ENCODE results near the gene CNKSR1. TPM values are rescaled to one million over a fixed set of nuclear protein-coding genes. Genes with fewer than 3 reads are reported as not detected.

CNKSR1 gene
- total RNA-seq, 1 experiment from 2014 or later, result 35.5 TPM

- intact Hi-C loops (cut with micrococcal nuclease), result no loop called here
- no TSS peak for BruUV-seq (replicated peaks)
- H3K27me3 Mint-ChIP-seq (ENCODE audit: insufficient read depth, unreplicated experiment), result peaks cover 18% of the 10 kb centered on the region
- H3K27ac Mint-ChIP-seq (ENCODE audit: low read depth, unreplicated experiment), result no peak overlapping the region
- ChIA-PET CTCF (interaction anchor here (0.8 kb wide), 1 partner anchor 78 kb away, joined by 3 read pairs; no protein-coding TSS in a partner anchor), POLR2A (no interaction called here)
- no peak for TF ChIP-seq CTCF (IDR thresholded peaks at IDR 0.05; ENCODE audit: unreplicated experiment)
- H3K9me3 Mint-ChIP-seq (ENCODE audit: unreplicated experiment), result no peaks in the 10 kb centered on the region
- H3K4me3 Mint-ChIP-seq (ENCODE audit: unreplicated experiment), result no peak overlapping the region
- no peaks in the 10 kb centered on the region for H3K4me1 Mint-ChIP-seq (ENCODE audit: insufficient read depth, unreplicated experiment)
- no peak for DNase-seq (ENCODE audit: unreplicated experiment)
- no peaks in the 10 kb centered on the region for H3K36me3 Mint-ChIP-seq (ENCODE audit: insufficient read depth, unreplicated experiment)
These were observed 20.5 kb downstream of the CNKSR1 start for GRCh38 chr1:26197813-26198212.

GRCh38 chr1:26200413-26200812 is 23.1 kb downstream of the CNKSR1 start:
- Mint-ChIP-seq H3K4me3 (ENCODE audit: unreplicated experiment) (no peak overlapping the region), H3K36me3 (ENCODE audit: insufficient read depth, unreplicated experiment) (no peaks in the 10 kb centered on the region), H3K27ac (ENCODE audit: low read depth, unreplicated experiment) (no peak overlapping the region), H3K27me3 (ENCODE audit: insufficient read depth, unreplicated experiment) (peaks cover 13% of the 10 kb centered on the region), H3K4me1 (ENCODE audit: insufficient read depth, unreplicated experiment) (no peaks in the 10 kb centered on the region), H3K9me3 (ENCODE audit: unreplicated experiment) (no peaks in the 10 kb centered on the region)
- POLR2A ChIA-PET, result no interaction called here
- no peak for DNase-seq (ENCODE audit: unreplicated experiment)
- TF ChIP-seq CTCF (IDR thresholded peaks at IDR 0.05; ENCODE audit: unreplicated experiment), result no peak
- intact Hi-C loops (cut with micrococcal nuclease), result no loop called here
- no TSS peak for BruUV-seq (replicated peaks)
- CTCF ChIA-PET, result interaction anchor here (0.6 kb wide), 1 partner anchor 22 kb away, joined by 3 read pairs; no protein-coding TSS in a partner anchor

GRCh38 chr1:26203642-26204318 is 26.5 kb downstream of the CNKSR1 start:
- ChIA-PET CTCF (interaction anchor here (0.5 to 1.3 kb wide), 4 partner anchors 15 to 234 kb away, joined by 3 read pairs; partner anchors contain the start of gene CNKSR1), POLR2A (interaction anchor here (0.6 kb wide), 2 partner anchors 34 to 585 kb away, joined by 3 read pairs; partner anchors contain the start of gene ZNF593)
- no peak for TF ChIP-seq CTCF (IDR thresholded peaks at IDR 0.05; ENCODE audit: unreplicated experiment)
- intact Hi-C loops (cut with micrococcal nuclease), result no loop called here
- Mint-ChIP-seq H3K36me3 (ENCODE audit: insufficient read depth, unreplicated experiment) (no peaks in the 10 kb centered on the region), H3K9me3 (ENCODE audit: unreplicated experiment) (no peaks in the 10 kb centered on the region), H3K4me3 (ENCODE audit: unreplicated experiment) (no peak overlapping the region), H3K27me3 (ENCODE audit: insufficient read depth, unreplicated experiment) (peaks cover 13% of the 10 kb centered on the region), H3K4me1 (ENCODE audit: insufficient read depth, unreplicated experiment) (no peaks in the 10 kb centered on the region), H3K27ac (ENCODE audit: low read depth, unreplicated experiment) (no peak overlapping the region)
- DNase-seq (ENCODE audit: unreplicated experiment), result no peak
- BruUV-seq (replicated peaks), result no TSS peak

GRCh38 chr1:26210147-26210870 is 33.0 kb downstream of the CNKSR1 start:
- no TSS peak for BruUV-seq (replicated peaks)
- POLR2A ChIA-PET, result interaction anchor here (0.7 to 1.0 kb wide), 2 partner anchors 11 to 23 kb away, joined by 3 read pairs; no protein-coding TSS in a partner anchor

More at GRCh38 chr1:26210147-26210870, 33.0 kb downstream of the CNKSR1 start:
- TF ChIP-seq CTCF (IDR thresholded peaks at IDR 0.05; ENCODE audit: unreplicated experiment), result no peak
- intact Hi-C loops (cut with micrococcal nuclease), result no loop called here
- Mint-ChIP-seq H3K27ac (ENCODE audit: low read depth, unreplicated experiment) (no peak overlapping the region), H3K4me1 (ENCODE audit: insufficient read depth, unreplicated experiment) (no peaks in the 10 kb centered on the region), H3K4me3 (ENCODE audit: unreplicated experiment) (no peak overlapping the region), H3K27me3 (ENCODE audit: insufficient read depth, unreplicated experiment) (peaks cover 12% of the 10 kb centered on the region), H3K9me3 (ENCODE audit: unreplicated experiment) (no peaks in the 10 kb centered on the region), H3K36me3 (ENCODE audit: insufficient read depth, unreplicated experiment) (no peaks in the 10 kb centered on the region)
- CTCF ChIA-PET, result interaction anchor here (0.6 kb wide), 2 partner anchors 25 to 56 kb away, joined by 3 read pairs; no protein-coding TSS in a partner anchor
- DNase-seq (ENCODE audit: unreplicated experiment), result no peak

Data from MCF 10A (cell line).